SK-N-MC (cell line): ENCODE results near the gene BBIP1.

Experiments used
- EZH2 ChIP-seq: fragments of 200-600 bp; sonication (generic); IDR thresholded peaks from one replicate; pipeline ENCODE4 v1.6.1; 2017; ENCODE audit warnings: antibody characterized with exemption
- POLR2AphosphoS5 ChIP-seq: IDR thresholded peaks from 2 replicates; pipeline ENCODE4 v1.6.1; 2012; ENCODE audit warnings: mild to moderate bottlenecking, low read depth, low read length, borderline replicate concordance

GRCh38 chr10:110936757-110937156, 17.8 kb upstream of the BBIP1 start:
- TF ChIP-seq POLR2AphosphoS5 (no peak), EZH2 (no peak)
